ENCODE data around the gene MORN1.

The MORN1 gene

GRCh38 chr1:2318314-2319278, 72.8 kb downstream of the MORN1 start:
- no peak for DNase-seq (ENCODE audit: low spot score)

DNA sequence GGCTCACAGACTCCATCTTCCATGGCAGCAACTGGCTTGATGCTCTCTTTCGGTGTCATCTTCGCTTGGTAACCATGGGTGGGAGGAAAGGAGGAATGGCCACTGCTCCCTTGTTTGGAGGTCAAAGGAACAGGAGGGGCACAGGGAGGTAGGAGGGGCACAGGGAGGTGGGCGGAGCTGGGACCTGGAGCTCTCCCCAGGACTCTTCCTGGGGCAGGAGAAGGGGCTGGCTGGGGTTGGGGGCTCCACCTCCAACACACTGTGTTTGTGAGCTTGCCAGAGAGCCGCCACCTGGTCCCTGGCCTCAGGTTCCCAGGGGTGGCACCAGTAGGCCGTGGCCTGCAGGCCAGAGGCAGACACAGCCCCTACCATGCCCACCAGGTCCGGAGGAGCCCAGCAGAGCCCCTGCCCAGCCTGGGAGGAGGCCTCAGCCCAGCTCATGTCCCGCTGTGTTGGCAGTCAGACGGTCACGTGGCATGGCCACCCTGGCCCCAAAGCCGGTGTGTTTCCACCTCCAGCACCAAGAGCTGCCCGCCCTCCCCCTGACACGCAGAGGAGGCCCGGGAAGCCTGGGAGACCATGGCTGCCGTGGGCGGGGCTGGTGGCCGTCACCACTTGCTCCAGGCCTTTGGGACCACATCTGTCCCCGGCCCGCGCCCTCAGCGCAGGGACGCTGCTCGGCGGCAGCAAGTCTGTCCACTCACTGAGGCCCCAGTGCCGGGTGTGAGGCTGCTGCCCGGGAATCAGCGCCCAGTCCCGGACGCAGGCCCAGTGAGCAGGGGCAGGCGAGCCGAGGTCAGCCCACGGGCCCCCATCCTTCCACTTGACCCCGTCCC, 73.9 kb downstream of the MORN1 start:
- DNase-seq (ENCODE audit: low spot score), result no peak

DNA sequence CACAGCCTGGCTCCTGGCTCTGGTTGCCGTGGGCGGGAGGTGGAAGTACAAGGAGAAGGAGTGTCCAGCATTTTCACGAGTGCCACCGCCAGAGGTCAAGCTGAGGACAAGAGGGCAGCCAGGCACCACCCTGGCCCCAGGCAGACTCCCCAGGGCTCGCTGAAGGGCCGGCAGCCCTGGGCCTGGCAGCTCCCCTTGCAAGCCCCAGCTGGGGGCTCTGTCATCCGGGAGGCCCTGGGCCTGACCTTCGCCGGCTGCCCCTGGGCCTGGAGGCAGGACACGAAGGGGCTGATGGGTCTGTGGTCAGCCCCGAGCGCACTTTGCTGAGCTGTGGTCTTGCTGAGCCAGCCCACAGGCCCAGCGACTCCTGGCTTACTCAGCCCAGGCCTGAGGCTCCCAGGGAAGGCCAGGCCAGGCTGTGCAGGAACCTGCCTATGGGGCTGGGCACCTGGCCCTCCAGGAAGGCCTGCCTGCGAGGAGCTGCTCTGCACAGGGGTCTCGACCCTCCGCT, 74.8 kb downstream of the MORN1 start:
- no peak for DNase-seq (ENCODE audit: low spot score)

DNA sequence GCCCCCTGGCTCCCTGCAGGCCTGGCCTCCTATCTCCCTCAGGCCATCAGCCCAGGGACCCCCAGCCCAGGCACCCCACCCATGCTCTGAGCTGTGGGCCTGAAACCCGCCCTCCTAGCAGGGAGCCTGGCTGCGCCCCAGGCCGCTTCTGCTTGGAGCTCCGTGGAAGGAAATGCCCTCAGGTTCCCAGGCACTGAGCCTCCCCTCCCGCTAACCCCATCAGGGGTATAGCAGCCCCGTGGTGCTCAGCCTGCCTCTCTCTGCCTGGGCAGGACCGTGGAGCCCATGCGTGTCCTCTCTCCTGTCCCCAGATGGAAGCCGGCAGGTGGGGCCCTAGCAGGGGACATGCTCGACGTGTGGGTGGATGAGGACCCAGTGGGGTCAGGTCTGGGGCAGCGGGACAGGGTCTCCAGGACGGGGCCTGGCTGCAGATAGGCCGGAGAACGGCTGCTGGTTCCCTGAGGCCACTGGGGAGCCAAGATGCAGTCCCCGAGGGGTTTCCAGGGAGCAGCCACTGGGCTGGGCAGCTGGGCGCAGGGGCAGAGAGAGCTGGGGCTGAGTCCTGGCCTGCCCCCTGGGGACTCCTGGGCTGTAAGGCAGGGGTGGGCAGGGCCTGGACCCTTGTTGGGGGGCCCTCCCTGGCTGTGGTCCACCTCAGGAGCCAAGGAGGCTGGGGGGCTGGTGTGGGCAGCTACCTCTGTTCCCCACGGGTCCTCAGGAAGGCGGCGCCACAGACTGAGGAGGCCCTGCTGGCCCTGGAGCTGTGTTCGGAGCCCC, 75.5 kb downstream of the MORN1 start:
- no peak for DNase-seq (ENCODE audit: low spot score)

GRCh38 chr1:2314803-2315673, 76.3 kb downstream of the MORN1 start:
- DNase-seq (ENCODE audit: low spot score), result peak; percentile 90

- peak; percentile 92 for DNase-seq (ENCODE audit: low spot score)
These were observed 77.0 kb downstream of the MORN1 start for GRCh38 chr1:2314273-2314802.

- no peak for DNase-seq (ENCODE audit: low spot score)
These were observed 77.6 kb downstream of the MORN1 start for GRCh38 chr1:2313651-2314261.

DNA sequence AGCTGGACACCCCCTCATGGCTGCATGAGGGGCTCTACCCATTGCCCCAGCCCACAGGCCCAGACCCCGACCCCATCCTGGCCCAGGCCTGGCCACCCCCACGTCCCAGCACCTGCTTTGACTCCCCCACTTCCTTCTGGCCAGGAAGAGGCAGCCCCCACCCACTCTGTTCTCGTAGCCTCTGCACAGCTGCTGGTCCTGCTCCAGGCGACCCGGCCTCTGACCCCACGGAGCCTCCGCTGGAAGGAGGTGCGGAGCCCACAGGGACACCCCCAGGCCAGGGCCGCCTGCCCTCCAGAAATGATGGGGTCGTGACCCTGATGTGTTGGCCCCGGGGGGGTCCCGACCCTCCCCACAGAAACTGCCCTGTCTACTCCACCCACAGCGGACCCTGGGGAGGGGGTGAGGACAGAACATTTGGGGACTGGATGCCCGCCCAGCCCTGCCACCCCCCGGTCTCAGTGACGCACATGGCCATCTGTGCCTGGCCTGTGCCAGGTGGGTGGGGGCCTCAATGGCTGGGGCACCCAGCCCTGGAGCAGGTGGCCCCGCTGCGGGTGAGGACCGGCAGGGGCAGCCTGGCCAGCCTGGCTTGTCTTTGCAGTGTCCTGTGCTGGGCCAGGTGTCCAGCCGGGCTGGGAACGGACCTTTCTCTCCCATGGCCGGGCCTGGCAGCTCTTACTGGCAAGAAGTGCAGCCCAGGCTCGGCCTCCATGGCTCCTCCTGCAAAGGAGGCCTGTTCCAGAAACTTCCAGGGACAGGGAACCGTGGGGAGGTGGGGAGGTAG, 78.6 kb downstream of the MORN1 start:
- DNase-seq (ENCODE audit: low spot score), result no peak

- no peak for DNase-seq (ENCODE audit: low spot score)
These were observed 79.2 kb downstream of the MORN1 start for GRCh38 chr1:2312160-2312514.

GRCh38 chr1:2311184-2312032, 79.9 kb downstream of the MORN1 start:
- peak; percentile 75 for DNase-seq (ENCODE audit: low spot score)

DNA sequence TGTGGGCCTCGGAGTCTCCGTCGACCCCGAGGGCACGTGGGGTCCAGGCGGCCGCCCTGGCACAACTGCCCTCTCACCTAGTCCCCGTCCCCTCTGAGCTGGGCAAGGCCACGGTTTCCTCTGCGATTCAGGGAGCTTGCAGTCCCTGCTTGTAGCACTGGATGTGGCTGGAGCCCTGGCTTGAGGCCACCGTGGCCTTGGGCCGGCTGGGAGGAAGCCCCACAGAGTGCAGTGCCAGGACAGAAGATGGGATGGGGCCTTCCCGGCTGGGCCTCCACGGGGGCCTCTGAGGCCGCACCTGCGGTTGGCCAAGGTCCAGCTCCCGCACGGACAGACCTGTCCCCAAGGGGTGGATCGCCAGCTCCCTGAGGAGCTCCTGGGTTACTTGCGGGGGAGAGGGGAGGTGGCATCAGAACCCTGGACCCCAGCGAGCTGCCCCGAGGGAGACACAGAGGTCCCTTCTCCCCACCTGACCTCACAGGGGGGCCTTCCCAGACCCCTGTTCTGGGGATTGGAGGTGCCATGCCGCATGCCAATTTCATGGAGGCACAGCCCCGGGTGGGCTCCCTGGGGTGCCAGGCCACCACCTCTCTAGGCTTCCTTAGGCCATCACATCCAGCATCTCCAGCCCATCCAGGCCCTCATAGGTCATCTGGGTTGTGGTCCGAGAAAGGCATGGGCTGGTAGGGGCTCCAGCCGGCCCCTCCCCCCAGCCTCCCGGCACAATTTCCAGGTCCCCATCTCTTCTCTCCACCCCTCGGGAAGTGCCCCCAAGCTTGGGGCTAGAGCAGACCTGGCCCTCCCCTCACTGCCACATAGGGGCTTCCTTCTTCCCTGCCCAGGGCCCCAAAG, 80.8 kb downstream of the MORN1 start:
- DNase-seq (ENCODE audit: low spot score), result no peak

- no peak for DNase-seq (ENCODE audit: low spot score)
These were observed 82.5 kb downstream of the MORN1 start for GRCh38 chr1:2308844-2309243.

DNA sequence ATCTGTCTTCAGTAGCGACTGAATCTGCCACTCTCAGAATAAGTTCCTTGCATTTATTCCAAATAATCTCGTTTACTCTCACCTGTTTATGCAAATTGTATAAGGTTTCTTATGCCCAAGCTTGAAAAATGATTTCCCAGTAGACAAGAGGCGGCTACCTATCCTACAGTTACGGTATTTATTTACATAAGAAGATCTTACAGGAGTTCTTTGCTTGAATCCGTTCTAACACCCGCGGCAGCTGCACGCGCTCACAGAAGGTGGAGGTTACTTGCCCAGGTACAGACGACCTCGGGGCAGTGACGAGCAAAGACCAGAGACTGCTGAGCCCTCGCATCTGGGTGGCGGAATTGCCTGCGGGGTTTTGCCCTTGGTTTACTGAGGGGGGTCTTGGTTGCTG, 83.4 kb downstream of the MORN1 start:
- no peak for DNase-seq (ENCODE audit: low spot score)

DNA sequence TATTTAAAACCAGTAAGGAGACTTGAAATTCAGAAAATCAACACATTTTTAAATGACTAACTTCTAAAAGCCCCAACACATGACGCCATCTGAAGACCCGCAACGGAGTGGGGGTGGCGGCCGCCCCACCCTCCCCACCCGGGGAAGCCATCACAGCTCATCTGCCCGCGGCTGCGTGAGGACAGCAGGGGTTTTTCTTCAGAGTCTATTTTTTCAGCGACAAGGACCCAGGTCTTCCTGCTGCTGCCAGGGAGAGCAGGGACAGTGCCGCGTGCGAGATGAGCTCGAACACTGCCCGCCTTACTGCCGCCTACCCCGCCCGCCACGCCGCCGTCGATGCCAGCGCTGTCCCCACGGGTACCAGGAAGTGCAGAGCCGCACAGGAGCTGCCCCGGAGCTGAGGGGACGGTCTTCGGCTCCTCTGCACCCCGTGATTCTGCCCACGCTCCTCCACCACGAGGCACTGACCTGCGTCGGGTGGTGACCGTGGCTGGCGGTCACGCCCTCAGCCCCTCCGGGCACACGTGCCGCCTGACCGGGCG, 84.2 kb downstream of the MORN1 start:
- no peak for DNase-seq (ENCODE audit: low spot score)

DNA sequence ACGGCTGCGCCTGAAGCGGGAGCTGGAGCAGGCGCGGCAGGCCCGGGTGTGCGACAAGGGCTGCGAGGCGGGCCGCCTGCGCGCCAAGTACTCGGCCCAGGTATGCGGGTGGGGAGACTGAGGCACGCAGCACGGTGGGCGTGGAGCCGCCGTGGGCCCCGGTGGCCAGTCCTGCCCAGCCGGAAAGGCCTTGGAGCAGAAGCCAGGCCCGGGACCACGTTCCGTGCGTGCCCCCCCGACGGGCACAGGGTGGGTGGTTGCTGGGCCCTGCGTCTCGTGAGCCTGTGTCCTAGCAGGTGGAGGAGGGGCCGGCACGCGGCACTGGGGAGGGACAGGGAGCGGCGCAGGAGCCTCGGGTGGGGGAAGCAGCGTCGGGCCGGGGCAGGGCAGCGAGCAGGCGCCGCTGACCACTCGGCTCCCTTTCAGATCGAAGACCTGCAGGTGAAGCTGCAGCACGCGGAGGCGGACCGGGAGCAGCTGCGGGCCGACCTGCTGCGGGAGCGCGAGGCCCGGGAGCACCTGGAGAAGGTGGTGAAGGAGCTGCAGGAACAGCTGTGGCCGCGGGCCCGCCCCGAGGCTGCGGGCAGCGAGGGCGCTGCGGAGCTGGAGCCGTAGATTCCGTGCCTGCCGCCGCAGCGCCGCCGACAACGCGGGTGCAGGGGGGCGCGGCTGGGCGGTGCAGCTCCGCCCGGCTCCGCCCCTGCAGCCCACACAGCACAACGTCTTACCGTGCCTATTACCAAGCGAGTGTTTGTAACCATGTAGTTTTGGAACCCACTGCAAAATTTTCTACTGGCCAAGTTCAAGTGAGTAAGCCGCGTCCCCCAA, 85.0 kb downstream of the MORN1 start:
- no peak for DNase-seq (ENCODE audit: low spot score)

DNA sequence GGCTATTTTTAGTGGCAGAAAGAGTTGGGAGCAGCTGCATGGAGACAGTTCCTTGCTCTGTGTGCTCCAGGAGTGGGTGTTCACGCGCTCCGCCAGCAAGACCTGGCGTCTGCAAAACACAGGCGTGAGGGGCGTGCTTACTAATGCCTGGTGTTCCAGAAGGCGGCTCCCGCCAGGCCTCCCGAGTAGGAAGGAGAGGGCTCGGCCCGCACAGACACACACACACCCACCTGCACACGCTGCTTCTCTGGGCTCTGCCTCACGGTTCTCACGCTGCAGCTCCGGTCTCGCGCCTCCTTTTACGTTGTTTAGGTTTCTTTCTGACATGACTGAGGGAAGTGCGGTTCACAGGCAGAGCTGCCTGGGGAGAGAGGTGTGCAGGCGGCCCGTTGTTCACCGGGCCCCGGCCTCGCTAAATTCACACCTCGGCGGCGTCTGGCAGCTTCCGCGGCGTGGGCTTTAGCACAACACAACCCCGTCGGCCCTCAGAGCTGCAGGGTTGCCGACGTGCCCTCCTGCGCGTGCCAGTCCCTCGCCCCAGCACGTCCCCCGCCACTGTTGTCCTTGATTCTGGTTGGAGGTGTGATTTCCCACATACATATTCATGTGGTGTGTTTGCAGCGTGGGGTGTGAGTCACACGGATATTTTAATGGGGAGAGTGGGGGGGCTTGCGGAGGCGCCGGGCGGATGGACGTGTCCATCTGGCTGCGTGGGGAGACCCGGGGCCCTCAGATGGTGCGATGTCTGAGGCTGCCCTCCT, 86.3 kb downstream of the MORN1 start:
- DNase-seq (ENCODE audit: low spot score), result no peak
